ENCODE data around the gene SLC35E2B. TPM values are rescaled to one million over a fixed set of nuclear protein-coding genes. Genes with fewer than 3 reads are reported as not detected.

SLC35E2B gene
- total and polyA plus RNA-seq, 4 donors = 11.1 to 19.3 (median 12.6) TPM

- Histone ChIP-seq H3K36me3 (ENCODE audit: control insufficient read depth in 4 of 4, insufficient read depth in 3 of 4, low read depth in 1 of 4, low read length in 3 of 4) (peaks cover 0 to 2% (median 0%) of the 10 kb centered on the region in 4 donors), H3K9ac (ENCODE audit: low read depth in 1 of 2, low read length in 2 of 2) (no peak overlapping the region), H3K9me3 (ENCODE audit: control insufficient read depth in 4 of 4, low read length in 3 of 4) (no peaks in the 10 kb centered on the region), H3K27me3 (ENCODE audit: control insufficient read depth in 4 of 4, insufficient read depth in 4 of 4, low read length in 3 of 4) (no peaks in the 10 kb centered on the region), H3K27ac (ENCODE audit: low read depth in 1 of 2, low read length in 2 of 2) (no peak overlapping the region), H3K4me3 (ENCODE audit: low read depth in 1 of 3, low read length in 3 of 3) (no peak overlapping the region), H3K4me1 (ENCODE audit: control insufficient read depth in 4 of 4, insufficient read depth in 4 of 4, low read length in 3 of 4) (peaks cover 0 to 2% (median 0%) of the 10 kb centered on the region in 4 donors)
- no peak for TF ChIP-seq FOXA2 (IDR thresholded peaks at IDR 0.05)
- TF ChIP-seq TAF1 (conservative IDR thresholded peaks at IDR 0.05) = no peak
- no peak for TF ChIP-seq FOXA1 (IDR thresholded peaks at IDR 0.05)
- TF ChIP-seq GABPA (IDR thresholded peaks at IDR 0.05 in 1 of 2, conservative IDR thresholded peaks at IDR 0.05 in 1 of 2) = no peak
- TF ChIP-seq REST (IDR thresholded peaks at IDR 0.05) = no peak
- TF ChIP-seq EGR1 (IDR thresholded peaks at IDR 0.05; ENCODE audit: low read depth in 2 of 2) = no peak
- no peak for TF ChIP-seq HNF4G (IDR thresholded peaks at IDR 0.05)
- no peak for TF ChIP-seq ATF3 (IDR thresholded peaks at IDR 0.05)
- TF ChIP-seq RXRA (IDR thresholded peaks at IDR 0.05) = no peak
- TF ChIP-seq SP1 (IDR thresholded peaks at IDR 0.05) = no peak
- no peak for TF ChIP-seq YY1 (IDR thresholded peaks at IDR 0.05)
- no peak for TF ChIP-seq ZBTB33 (IDR thresholded peaks at IDR 0.05)
- TF ChIP-seq RAD21 (IDR thresholded peaks at IDR 0.05) = no peak
- TF ChIP-seq JUND (IDR thresholded peaks at IDR 0.05) = no peak
- TF ChIP-seq HNF4A (conservative IDR thresholded peaks at IDR 0.05) = no peak
- no peak for TF ChIP-seq CTCF (IDR thresholded peaks at IDR 0.05; ENCODE audit: low read depth, low read length, missing input control)
- no peak for TF ChIP-seq MAX (IDR thresholded peaks at IDR 0.05)
- no peak for TF ChIP-seq NR2F2 (IDR thresholded peaks at IDR 0.05)
- DNase-seq (ENCODE audit: low spot score) = no peak
- 94% methylated on average over 9 of the region's 9 CpGs for WGBS
These were observed 4.7 kb downstream of the SLC35E2B start for GRCh38 chr1:1687846-1688245.

Measured in liver (tissue), 9 donors.